HL-60 (cell line): ENCODE results near the gene ANKRD63.

Experiments used
- POLR2AphosphoS5 ChIP-seq: IDR thresholded peaks from 2 replicates; pipeline ENCODE4 v1.6.1; 2012; ENCODE audit warnings: low read depth
- TF ChIP-seq, protein P1 (sequence below): IDR thresholded peaks from one replicate; pipeline ENCODE4 v1.5.1; 2011; ENCODE audit warnings: low read length, control low read depth, inconsistent platforms; ENCODE audit not compliant: insufficient read depth

DNA sequence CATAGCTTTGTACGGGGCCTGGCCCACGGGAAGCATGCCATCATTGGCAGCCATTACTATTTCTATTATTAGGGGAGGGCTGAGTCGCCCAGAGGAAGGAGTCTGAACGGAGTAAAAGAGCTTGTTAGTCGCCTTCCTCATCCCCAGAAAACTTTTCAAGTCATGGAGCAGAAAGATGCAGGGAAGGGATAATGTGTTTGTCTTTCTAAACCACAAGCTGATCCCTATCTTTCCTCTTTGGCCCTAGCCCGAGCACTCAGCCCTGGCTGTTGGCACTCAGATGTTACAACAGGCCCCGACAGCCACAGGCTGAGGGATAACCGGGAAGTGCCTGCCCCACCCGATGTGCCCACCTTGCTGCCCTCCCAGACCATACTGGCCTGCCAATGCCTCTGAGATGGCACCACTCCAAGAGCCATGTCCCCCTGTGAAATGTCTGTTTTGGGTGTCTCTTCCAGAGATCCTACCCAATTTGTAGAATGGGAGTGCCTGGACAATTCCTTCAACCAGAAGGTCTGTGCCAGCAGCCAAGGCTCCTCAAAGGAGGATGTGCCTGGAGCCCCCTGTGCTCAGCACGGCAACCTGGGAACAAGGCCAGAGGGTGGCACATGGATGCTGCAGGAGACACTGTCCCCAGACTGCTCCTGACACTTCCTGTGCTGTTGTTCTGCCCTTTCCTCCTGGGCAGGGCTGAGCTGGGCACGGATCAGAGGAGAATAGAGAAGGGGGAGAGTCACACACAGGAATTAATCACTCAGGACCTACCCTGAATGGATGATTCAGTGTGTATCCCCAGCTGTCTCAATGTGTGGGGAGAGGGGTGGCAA, 33.2 kb downstream of the ANKRD63 start:
- TF ChIP-seq, protein P1, sequence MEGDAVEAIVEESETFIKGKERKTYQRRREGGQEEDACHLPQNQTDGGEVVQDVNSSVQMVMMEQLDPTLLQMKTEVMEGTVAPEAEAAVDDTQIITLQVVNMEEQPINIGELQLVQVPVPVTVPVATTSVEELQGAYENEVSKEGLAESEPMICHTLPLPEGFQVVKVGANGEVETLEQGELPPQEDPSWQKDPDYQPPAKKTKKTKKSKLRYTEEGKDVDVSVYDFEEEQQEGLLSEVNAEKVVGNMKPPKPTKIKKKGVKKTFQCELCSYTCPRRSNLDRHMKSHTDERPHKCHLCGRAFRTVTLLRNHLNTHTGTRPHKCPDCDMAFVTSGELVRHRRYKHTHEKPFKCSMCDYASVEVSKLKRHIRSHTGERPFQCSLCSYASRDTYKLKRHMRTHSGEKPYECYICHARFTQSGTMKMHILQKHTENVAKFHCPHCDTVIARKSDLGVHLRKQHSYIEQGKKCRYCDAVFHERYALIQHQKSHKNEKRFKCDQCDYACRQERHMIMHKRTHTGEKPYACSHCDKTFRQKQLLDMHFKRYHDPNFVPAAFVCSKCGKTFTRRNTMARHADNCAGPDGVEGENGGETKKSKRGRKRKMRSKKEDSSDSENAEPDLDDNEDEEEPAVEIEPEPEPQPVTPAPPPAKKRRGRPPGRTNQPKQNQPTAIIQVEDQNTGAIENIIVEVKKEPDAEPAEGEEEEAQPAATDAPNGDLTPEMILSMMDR = no peak
- no peak for TF ChIP-seq POLR2AphosphoS5
